H9 (cell line): ENCODE measurements around the gene NT5C2. TPM values are rescaled to one million over a fixed set of nuclear protein-coding genes. Genes with fewer than 3 reads are reported as not detected.

Experiments
- DNase-seq: peaks from one replicate; pipeline ENCODE4 v3.0.0-alpha.2; 2017
- H2AFZ ChIP-seq: one replicate; pipeline ENCODE4 v1.6.1; 2013; ENCODE audit warnings: mild to moderate bottlenecking, low read length, control low read depth, moderate library complexity
- H2AK5ac ChIP-seq: 2 replicates; pipeline ENCODE4 v1.6.1; 2013; ENCODE audit warnings: low read length, control low read depth, mixed read lengths; ENCODE audit not compliant: insufficient read length
- H2BK120ac ChIP-seq: one replicate; pipeline ENCODE4 v1.6.1; 2013; ENCODE audit warnings: low read depth, mild to moderate bottlenecking, low read length, control low read depth, inconsistent platforms; ENCODE audit not compliant: poor library complexity, severe bottlenecking
- H2BK12ac ChIP-seq: 2 replicates; pipeline ENCODE4 v1.6.1; 2013; ENCODE audit warnings: low read length, control low read depth, mixed read lengths, low read depth; ENCODE audit not compliant: insufficient read length
- H2BK15ac ChIP-seq: 2 replicates; pipeline ENCODE4 v1.6.1; 2013; ENCODE audit warnings: low read depth, low read length, control low read depth
- H2BK20ac ChIP-seq: one replicate; pipeline ENCODE4 v1.6.1; 2013; ENCODE audit warnings: low read depth, mild to moderate bottlenecking, low read length, control low read depth, inconsistent platforms; ENCODE audit not compliant: poor library complexity, severe bottlenecking
- H2BK5ac ChIP-seq: 2 replicates; pipeline ENCODE4 v1.6.1; 2013; ENCODE audit warnings: low read length, control low read depth, mixed read lengths; ENCODE audit not compliant: insufficient read length
- H3K14ac ChIP-seq: 2 replicates; pipeline ENCODE4 v1.6.1; 2013; ENCODE audit warnings: low read length, control low read depth; ENCODE audit not compliant: insufficient read depth
- H3K18ac ChIP-seq: 2 replicates; pipeline ENCODE4 v1.6.1; 2013; ENCODE audit warnings: low read depth, mild to moderate bottlenecking, mixed read lengths, low read length, control low read depth; ENCODE audit not compliant: insufficient read length
- H3K23ac ChIP-seq: 2 replicates; pipeline ENCODE4 v1.6.1; 2013; ENCODE audit warnings: low read length, control low read depth, mixed read lengths, low read depth; ENCODE audit not compliant: insufficient read length
- H3K23me2 ChIP-seq: 2 replicates; pipeline ENCODE4 v1.6.1; 2013; ENCODE audit warnings: low read depth, mild to moderate bottlenecking, mixed read lengths, low read length, control low read depth; ENCODE audit not compliant: insufficient read length, poor library complexity, severe bottlenecking
- H3K27ac ChIP-seq: 2 replicates; pipeline ENCODE4 v1.5.1; 2013; ENCODE audit warnings: low read length, control low read depth, mixed read lengths, low read depth; ENCODE audit not compliant: insufficient read length
- H3K27me3 ChIP-seq: 2 replicates; pipeline ENCODE4 v1.6.1; 2013; ENCODE audit warnings: low read length, control low read depth, inconsistent platforms; ENCODE audit not compliant: insufficient read depth
- H3K4ac ChIP-seq: 2 replicates; pipeline ENCODE4 v1.6.1; 2013; ENCODE audit warnings: low read depth, mild to moderate bottlenecking, control low read depth, inconsistent platforms, low read length, moderate library complexity
- H3K4me1 ChIP-seq: 2 replicates; pipeline ENCODE4 v1.6.1; 2013; ENCODE audit warnings: low read length, control low read depth, inconsistent platforms; ENCODE audit not compliant: insufficient read depth
- H3K4me2 ChIP-seq: 2 replicates; pipeline ENCODE4 v1.6.1; 2013; ENCODE audit warnings: low read length, control low read depth, mixed read lengths; ENCODE audit not compliant: insufficient read length, insufficient read depth
- H3K56ac ChIP-seq: 2 replicates; pipeline ENCODE4 v1.6.1; 2013; ENCODE audit warnings: low read depth, mild to moderate bottlenecking, mixed read lengths, low read length, control low read depth; ENCODE audit not compliant: insufficient read length
- H3K79me1 ChIP-seq: 2 replicates; pipeline ENCODE4 v1.6.1; 2013; ENCODE audit warnings: low read depth, mild to moderate bottlenecking, moderate library complexity, low read length, control low read depth, inconsistent platforms; ENCODE audit not compliant: insufficient read depth, poor library complexity, severe bottlenecking
- H3K79me2 ChIP-seq: 2 replicates; pipeline ENCODE4 v1.6.1; 2013; ENCODE audit warnings: low read length, control low read depth, inconsistent platforms; ENCODE audit not compliant: insufficient read depth
- H3K9ac ChIP-seq: 2 replicates; pipeline ENCODE4 v1.6.1; 2013; ENCODE audit warnings: low read length, control low read depth, mixed read lengths; ENCODE audit not compliant: insufficient read length; ENCODE audit errors: extremely low read depth
- H3K9me3 ChIP-seq: one replicate; pipeline ENCODE4 v1.6.1; 2013; ENCODE audit warnings: low read depth, low read length, inconsistent platforms; ENCODE audit not compliant: control insufficient read depth
- H3T11ph ChIP-seq: one replicate; pipeline ENCODE4 v1.6.1; 2013; ENCODE audit warnings: mild to moderate bottlenecking, low read length, control low read depth, inconsistent platforms
- H4K20me1 ChIP-seq: one replicate; pipeline ENCODE4 v1.6.1; 2013; ENCODE audit not compliant: control insufficient read depth, insufficient read length, insufficient read depth
- H4K5ac ChIP-seq: 2 replicates; pipeline ENCODE4 v1.6.1; 2013; ENCODE audit warnings: low read depth, mild to moderate bottlenecking, mixed read lengths, low read length, control low read depth; ENCODE audit not compliant: insufficient read length
- H4K8ac ChIP-seq: replicated peaks from 2 replicates; pipeline ENCODE4 v1.6.1; 2013; ENCODE audit warnings: low read length, control low read depth, mixed read lengths, low read depth; ENCODE audit not compliant: insufficient read length
- H4K91ac ChIP-seq: 2 replicates; pipeline ENCODE4 v1.6.1; 2013; ENCODE audit warnings: low read depth, mild to moderate bottlenecking, moderate library complexity, mixed read lengths, low read length, control low read depth; ENCODE audit not compliant: insufficient read length
- H3K27ac Mint-ChIP-seq, 3 experiments: 2 replicates in 2 of 3; 3 replicates in 1 of 3; pipeline ENCODE4 v1.8.0; 2020 to 2021; ENCODE audit warnings: mixed read lengths in 3 of 3, mild to moderate bottlenecking in 1 of 3, moderate library complexity in 1 of 3
- H3K27me3 Mint-ChIP-seq: 2 replicates; pipeline ENCODE4 v1.8.0; 2021; ENCODE audit warnings: low read depth, mild to moderate bottlenecking, moderate library complexity, mixed read lengths
- H3K36me3 Mint-ChIP-seq, 3 experiments: 2 replicates in 2 of 3; 3 replicates in 1 of 3; pipeline ENCODE4 v1.8.0; 2020 to 2021; ENCODE audit warnings: low read depth in 3 of 3, mixed read lengths in 3 of 3; ENCODE audit not compliant: insufficient read depth in 1 of 3
- H3K4me1 Mint-ChIP-seq, 2 experiments: 2 replicates each; pipeline ENCODE4 v1.8.0; 2020; ENCODE audit warnings: mixed read lengths in 2 of 2
- H3K4me3 Mint-ChIP-seq, 2 experiments: 2 replicates in 1 of 2; 3 replicates in 1 of 2; pipeline ENCODE4 v1.8.0; 2020 to 2021; ENCODE audit warnings: mild to moderate bottlenecking in 2 of 2, mixed read lengths in 2 of 2, moderate library complexity in 1 of 2
- H3K9me3 Mint-ChIP-seq, 2 experiments: 2 replicates in 1 of 2; 3 replicates in 1 of 2; pipeline ENCODE4 v1.8.0; 2020; ENCODE audit warnings: mild to moderate bottlenecking in 2 of 2, mixed read lengths in 2 of 2, moderate library complexity in 1 of 2
- CTCF ChIP-seq: fragments of 200-600 bp; sonication (generic); conservative IDR thresholded peaks from 3 replicates; pipeline ENCODE4 v1.8.0; 2021; ENCODE audit warnings: antibody characterized with exemption, mild to moderate bottlenecking
- WGBS: extraction: QIAGEN DNeasy Blood & Tissue Kit; methylation state at CpG from one replicate; pipeline ENCODE4 v1.1.7; 2013; ENCODE audit warnings: missing lambda C conversion rate, low lambda C conversion rate, mixed read lengths; ENCODE audit not compliant: insufficient read length; ENCODE audit errors: extremely low coverage; 5-methylcytosine and 5-hydroxymethylcytosine counted together
- total RNA-seq: library from RNA; stranded (reverse); gene quantifications from 2 replicates; pipeline ENCODE4 v1.2.1, GENCODE V29; 2021

Gene NT5C2
- total RNA-seq, 1 experiment from 2014 or later, result 69.6 TPM

DNA sequence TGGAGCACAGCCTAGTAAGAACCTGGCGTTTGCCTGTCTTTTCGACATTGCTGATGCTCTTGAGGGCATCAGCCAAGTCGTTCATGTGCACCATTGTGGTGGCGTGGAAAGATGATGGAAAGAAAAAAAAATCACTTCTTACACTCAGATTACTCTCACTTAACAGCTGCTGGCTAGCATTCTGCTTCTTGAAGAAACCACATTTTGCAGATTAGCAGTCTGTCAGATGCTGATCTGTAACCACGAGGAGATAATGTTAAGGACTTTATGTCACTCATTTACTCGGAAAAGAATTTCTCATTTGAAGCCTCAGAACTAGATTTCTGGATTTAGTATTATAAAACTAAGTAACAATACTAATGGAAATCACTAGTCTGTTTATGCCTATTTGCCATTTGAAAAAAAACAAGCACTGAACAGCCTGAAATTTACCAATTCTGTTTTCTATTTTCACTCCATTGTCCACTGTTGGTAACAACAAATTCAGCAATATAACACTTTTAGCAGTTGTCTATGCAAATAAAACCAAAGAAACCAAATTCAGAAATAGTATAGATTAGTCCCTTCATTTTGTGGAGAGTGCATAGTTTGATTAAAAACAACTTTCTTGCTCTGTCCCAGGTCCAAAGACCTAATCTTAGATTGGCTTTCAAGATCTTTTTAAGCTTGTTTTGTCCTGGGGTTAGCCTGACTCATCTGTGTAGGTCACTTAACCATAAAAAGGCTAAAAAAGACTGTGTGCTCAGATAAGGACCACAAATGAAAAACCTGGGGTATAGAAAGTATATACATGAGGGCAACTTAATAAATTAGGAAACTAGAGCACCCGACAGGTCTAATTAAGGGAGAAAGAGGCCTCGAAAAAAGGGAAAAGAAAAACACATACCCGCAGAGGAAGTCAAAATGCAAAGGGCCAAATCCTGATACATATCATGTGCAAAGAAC is 67.5 kb downstream of the NT5C2 start:
- no peak for TF ChIP-seq CTCF
- peaks cover 4 to 8% of the 10 kb centered on the region in 2 experiments for H3K9me3 Mint-ChIP-seq
- Histone ChIP-seq H3K79me1 (no peaks in the 10 kb centered on the region), H4K8ac (no peak overlapping the region), H3K27me3 (no peaks in the 10 kb centered on the region), H2AK5ac (no peak overlapping the region), H2AFZ (no peak overlapping the region), H4K5ac (no peak overlapping the region), H3K18ac (no peak overlapping the region), H3K23ac (no peak overlapping the region), H3T11ph (no peak overlapping the region), H3K4ac (no peak overlapping the region), H2BK20ac (no peak overlapping the region), H3K79me2 (no peaks in the 10 kb centered on the region), H3K9ac (no peak overlapping the region), H4K91ac (no peak overlapping the region), H3K23me2 (no peaks in the 10 kb centered on the region), H2BK120ac (no peak overlapping the region), H3K56ac (no peak overlapping the region), H3K4me1 (peaks cover 3% of the 10 kb centered on the region), H4K20me1 (no peaks in the 10 kb centered on the region), H3K9me3 (no peaks in the 10 kb centered on the region), H2BK12ac (no peak overlapping the region), H3K14ac (no peak overlapping the region), H2BK5ac (no peak overlapping the region), H2BK15ac (no peak overlapping the region), H3K27ac (no peak overlapping the region), H3K4me2 (no peak overlapping the region)
- H3K36me3 Mint-ChIP-seq, result peaks cover 7 to 17% (median 12%) of the 10 kb centered on the region in 3 experiments
- peaks cover 1 to 7% of the 10 kb centered on the region in 2 experiments; a peak in 3 of 4 replicates for H3K4me1 Mint-ChIP-seq
- H3K4me3 Mint-ChIP-seq, result no peak overlapping the region
- DNase-seq, result no peak
- no CpG with 5 or more reads among the region's 9 CpGs for WGBS
- H3K27ac Mint-ChIP-seq, result peak overlapping the region in 2 of 3 experiments; percentile 13 to 51; a peak in 2 of 7 replicates
- H3K27me3 Mint-ChIP-seq, result peaks cover 1% of the 10 kb centered on the region; the same call in 1 of the 2 replicates
